Esophagus muscularis mucosa (tissue), 4 donors: ENCODE results near the gene DISP2. TPM values are rescaled to one million over a fixed set of nuclear protein-coding genes. Genes with fewer than 3 reads are reported as not detected.

Experiments
- DNase-seq: peaks from one replicate; pipeline ENCODE4 v3.0.0-alpha.2; 2017; ENCODE audit errors: extremely low spot score
- H3K27ac ChIP-seq, 4 donors: fragments of 200-600 bp; sonication (generic); replicated peaks in 1 of 4; 1 replicate in 3 of 4; 2 replicates in 1 of 4; pipeline ENCODE4 v1.5.1; 2016 to 2019; ENCODE audit warnings: mild to moderate bottlenecking in 1 of 4
- H3K27me3 ChIP-seq, 4 donors: fragments of 200-600 bp; sonication (generic); one replicate each; pipeline versions ENCODE4 v1.5.1 to v1.6.0; 2016 to 2019
- H3K36me3 ChIP-seq, 4 donors: fragments of 200-600 bp; sonication (generic); one replicate each; pipeline ENCODE4 v1.5.1; 2016 to 2019
- H3K4me1 ChIP-seq, 4 donors: fragments of 200-600 bp; sonication (generic); one replicate each; pipeline ENCODE4 v1.5.1; 2016 to 2019
- H3K4me3 ChIP-seq, 4 donors: fragments of 200-600 bp; sonication (generic); 1 replicate in 2 of 4; 2 replicates in 2 of 4; pipeline ENCODE4 v1.5.1; 2016 to 2019; ENCODE audit warnings: mild to moderate bottlenecking in 4 of 4, moderate library complexity in 1 of 4
- H3K9me3 ChIP-seq, 4 donors: fragments of 200-600 bp; sonication (generic); 1 replicate in 3 of 4; 2 replicates in 1 of 4; pipeline ENCODE4 v1.5.1; 2016 to 2019
- EP300 ChIP-seq: sonication (generic); formaldehyde crosslinking; IDR thresholded peaks from one replicate; pipeline ENCODE4 v1.6.1; 2017; ENCODE audit warnings: antibody characterized with exemption
- POLR2A ChIP-seq: fragments of 450-650 bp; IDR thresholded peaks from one replicate; pipeline ENCODE4 v1.6.1; 2017; ENCODE audit warnings: antibody characterized with exemption, moderate library complexity, mild to moderate bottlenecking, low read depth
- POLR2AphosphoS5 ChIP-seq, 2 donors: sonication (generic); formaldehyde crosslinking; IDR thresholded peaks; one replicate each; pipeline ENCODE4 v1.6.1; 2017; ENCODE audit warnings: antibody characterized with exemption in 2 of 2
- WGBS: methylation state at CpG from one replicate; pipeline ENCODE4 v1.1.5; 2018; 5-methylcytosine and 5-hydroxymethylcytosine counted together
- intact Hi-C: fragments of 100-400 bp; cut with DNase I; formaldehyde crosslinking; loops from one replicate; pipeline ENCODE4 v1.15.1; 2023
- total RNA-seq, 4 donors: library from RNA; depleted of rRNA; stranded (reverse); fragments of >200 nt; gene quantifications; one replicate each; pipeline versions ENCODE4 v1.1.0 to v1.2.1, GENCODE V29; 2016
- TF ChIP-seq, protein P1 (sequence below), 3 experiments: fragments of 200-600 bp in 2 of 3; fragments of 450-650 bp in 1 of 3; sonication (generic) in 2 of 3; IDR thresholded peaks; one replicate each; pipeline ENCODE4 v1.5.1; 2017 to 2019; ENCODE audit warnings: antibody characterized with exemption in 3 of 3, mild to moderate bottlenecking in 2 of 3, moderate library complexity in 1 of 3

Gene DISP2
- total RNA-seq, 4 donors from 2014 or later, result 0.13 to 0.42 (median 0.26) TPM

DNA sequence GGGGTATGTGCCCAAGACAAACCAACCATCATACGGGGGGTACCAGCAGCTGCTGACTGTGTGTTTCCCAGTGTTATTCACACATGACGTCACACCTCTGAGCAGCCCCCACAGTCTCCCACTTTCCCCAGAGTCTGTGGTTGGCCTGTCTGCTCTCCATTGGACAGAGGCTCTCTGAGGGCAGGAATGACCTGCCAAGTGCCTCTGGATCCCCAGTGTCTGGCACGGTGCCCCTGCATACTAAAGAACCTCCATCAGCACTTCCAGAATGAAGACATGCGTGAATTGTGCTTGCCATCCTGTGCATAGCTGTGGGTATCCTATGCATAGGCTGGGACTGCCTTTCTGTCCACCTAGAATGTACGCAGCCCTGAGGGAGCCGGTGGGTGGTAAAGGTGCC lies 13.8 kb upstream of the DISP2 start:
- peaks cover 56 to 59% (median 57%) of the 10 kb centered on the region in 4 donors for H3K4me1 ChIP-seq

DNA sequence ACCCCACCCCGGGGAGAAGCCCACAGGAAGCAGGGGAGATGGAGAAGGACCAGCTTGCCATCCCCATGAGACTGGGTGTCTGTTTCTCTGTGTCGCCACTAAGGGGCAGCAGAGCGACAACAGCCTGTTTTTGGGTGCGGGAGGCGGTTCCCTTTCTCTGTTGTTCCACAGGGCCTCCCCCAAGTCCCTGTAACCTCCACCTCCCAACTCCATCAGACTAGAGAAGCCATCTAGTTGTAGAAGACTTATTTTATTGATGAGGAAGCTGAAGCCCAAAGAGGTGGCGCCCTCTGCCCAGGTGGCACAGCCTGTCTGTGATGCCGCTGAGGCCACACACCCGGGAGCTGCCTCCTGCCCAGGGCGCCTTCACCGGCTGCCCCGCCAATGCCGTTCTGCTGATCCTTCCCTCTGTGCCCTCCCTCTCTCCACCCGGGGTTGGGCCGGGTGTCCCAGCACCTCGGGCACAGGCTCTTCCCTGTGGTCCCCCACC lies 13.3 kb upstream of the DISP2 start:
- DNase-seq, result no peak
- Histone ChIP-seq H3K36me3 (no peaks in the 10 kb centered on the region), H3K4me1 (peaks cover 52 to 54% (median 53%) of the 10 kb centered on the region in 4 donors), H3K27ac (no peak overlapping the region), H3K4me3 (no peak overlapping the region), H3K27me3 (no peaks in the 10 kb centered on the region), H3K9me3 (no peaks in the 10 kb centered on the region)
- TF ChIP-seq POLR2AphosphoS5 (IDR thresholded peaks at IDR 0.05) (peak in 1 of 2 donors; percentile 32), EP300 (no peak), POLR2A (no peak)
- TF ChIP-seq, protein P1, sequence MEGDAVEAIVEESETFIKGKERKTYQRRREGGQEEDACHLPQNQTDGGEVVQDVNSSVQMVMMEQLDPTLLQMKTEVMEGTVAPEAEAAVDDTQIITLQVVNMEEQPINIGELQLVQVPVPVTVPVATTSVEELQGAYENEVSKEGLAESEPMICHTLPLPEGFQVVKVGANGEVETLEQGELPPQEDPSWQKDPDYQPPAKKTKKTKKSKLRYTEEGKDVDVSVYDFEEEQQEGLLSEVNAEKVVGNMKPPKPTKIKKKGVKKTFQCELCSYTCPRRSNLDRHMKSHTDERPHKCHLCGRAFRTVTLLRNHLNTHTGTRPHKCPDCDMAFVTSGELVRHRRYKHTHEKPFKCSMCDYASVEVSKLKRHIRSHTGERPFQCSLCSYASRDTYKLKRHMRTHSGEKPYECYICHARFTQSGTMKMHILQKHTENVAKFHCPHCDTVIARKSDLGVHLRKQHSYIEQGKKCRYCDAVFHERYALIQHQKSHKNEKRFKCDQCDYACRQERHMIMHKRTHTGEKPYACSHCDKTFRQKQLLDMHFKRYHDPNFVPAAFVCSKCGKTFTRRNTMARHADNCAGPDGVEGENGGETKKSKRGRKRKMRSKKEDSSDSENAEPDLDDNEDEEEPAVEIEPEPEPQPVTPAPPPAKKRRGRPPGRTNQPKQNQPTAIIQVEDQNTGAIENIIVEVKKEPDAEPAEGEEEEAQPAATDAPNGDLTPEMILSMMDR (IDR thresholded peaks at IDR 0.05), result peak; percentile 66 to 85 (median 80)
- WGBS, result 3% methylated on average over 5 of the region's 15 CpGs
- intact Hi-C loops, result no loop called here

More for the DNA sequence above, 13.8 kb upstream of the DISP2 start:
- no peak for TF ChIP-seq POLR2A
- no peak for TF ChIP-seq POLR2AphosphoS5 (IDR thresholded peaks at IDR 0.05)
- TF ChIP-seq EP300, result no peak
- TF ChIP-seq, protein P1 (IDR thresholded peaks at IDR 0.05), result no peak
- Histone ChIP-seq H3K36me3 (no peaks in the 10 kb centered on the region), H3K27me3 (no peaks in the 10 kb centered on the region), H3K4me3 (no peak overlapping the region), H3K27ac (peak overlapping the region in 3 of 4 donors; percentile 98), H3K9me3 (no peaks in the 10 kb centered on the region)
- intact Hi-C loops, result no loop called here
- DNase-seq, result no peak
- WGBS, result 61% methylated on average over 5 of the region's 6 CpGs

DNA sequence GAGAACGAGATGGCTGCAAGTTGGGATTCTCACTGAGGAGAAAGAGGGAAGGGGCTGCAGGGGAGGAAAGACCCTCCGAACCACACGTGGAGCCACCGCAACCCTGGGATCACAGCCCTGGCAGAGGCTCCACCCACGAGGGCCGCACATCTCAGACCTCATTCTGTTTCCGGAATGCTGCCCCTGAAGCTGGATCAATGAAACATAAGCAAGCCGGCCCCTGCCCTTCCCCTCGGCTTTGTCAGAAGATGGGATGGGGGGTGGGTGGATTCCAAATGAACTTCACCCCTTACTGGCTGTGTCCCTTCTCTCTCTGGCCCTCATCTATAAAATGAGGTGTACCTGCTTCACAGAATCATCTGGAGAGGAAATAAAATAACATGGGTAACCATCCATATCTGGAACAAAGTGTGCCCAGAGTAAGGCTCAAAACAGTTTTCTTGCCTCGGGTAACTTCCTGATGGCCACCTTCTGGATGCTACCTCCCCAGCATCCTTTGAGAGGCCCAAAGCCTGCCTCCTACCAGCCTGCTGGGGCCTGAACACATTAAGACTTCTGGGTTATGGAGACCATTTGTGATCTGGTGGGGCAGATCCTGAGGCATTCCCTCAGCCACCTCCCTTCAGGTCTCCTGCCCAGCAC lies 12.7 kb upstream of the DISP2 start:
- H3K27me3 ChIP-seq, result no peaks in the 10 kb centered on the region
- 59% methylated on average over 10 of the region's 10 CpGs for WGBS
- H3K4me1 ChIP-seq, result peaks cover 46 to 48% (median 47%) of the 10 kb centered on the region in 4 donors
- intact Hi-C loops, result no loop called here
- no peak overlapping the region for H3K4me3 ChIP-seq
- H3K9me3 ChIP-seq, result no peaks in the 10 kb centered on the region
- no peak for DNase-seq
- TF ChIP-seq POLR2AphosphoS5 (IDR thresholded peaks at IDR 0.05), result no peak
- no peak for TF ChIP-seq EP300
- TF ChIP-seq, protein P1 (IDR thresholded peaks at IDR 0.05), result no peak
- no peak for TF ChIP-seq POLR2A
- no peak overlapping the region for H3K27ac ChIP-seq
- no peaks in the 10 kb centered on the region for H3K36me3 ChIP-seq

DNA sequence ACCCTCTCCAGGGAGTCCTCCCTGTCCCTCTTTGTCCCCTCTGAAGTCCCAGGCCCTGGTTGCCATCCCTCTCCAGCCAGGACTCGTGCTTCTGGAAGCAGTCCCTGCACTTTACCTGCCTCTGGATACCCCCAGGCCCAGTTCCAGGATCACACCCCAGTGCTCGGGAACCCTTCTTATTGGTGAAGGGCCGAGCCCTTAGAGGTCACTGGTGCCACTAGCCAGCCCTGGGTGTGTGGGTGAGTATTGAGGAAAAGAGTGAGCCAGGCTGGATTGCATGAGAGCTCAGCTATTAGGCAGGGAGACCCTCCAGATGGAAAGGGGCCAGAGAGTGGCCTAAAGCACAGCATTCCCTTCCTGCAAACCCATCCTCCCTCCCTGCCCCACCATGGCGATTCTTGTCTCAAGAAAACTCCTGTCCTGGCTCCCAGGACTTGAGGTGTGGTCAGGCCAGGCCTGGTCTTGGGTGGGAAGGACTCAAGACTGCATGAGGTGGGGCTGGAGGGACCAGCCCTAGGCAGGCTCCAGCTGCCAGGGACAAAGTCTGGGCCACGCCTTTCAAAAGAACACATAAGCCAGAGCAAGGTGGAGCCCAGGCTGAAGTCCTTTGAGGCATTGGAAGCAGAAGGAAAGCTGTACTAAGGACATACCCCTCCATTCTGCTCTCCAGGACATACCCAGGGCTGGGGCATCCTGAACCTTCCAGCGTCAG lies 12.0 kb upstream of the DISP2 start:
- H3K9me3 ChIP-seq, result no peaks in the 10 kb centered on the region
- peaks cover 39 to 41% (median 40%) of the 10 kb centered on the region in 4 donors for H3K4me1 ChIP-seq
- no peak overlapping the region for H3K4me3 ChIP-seq
- TF ChIP-seq POLR2A (no peak), EP300 (no peak), POLR2AphosphoS5 (IDR thresholded peaks at IDR 0.05) (no peak)
- TF ChIP-seq, protein P1 (IDR thresholded peaks at IDR 0.05), result no peak
- H3K27me3 ChIP-seq, result no peaks in the 10 kb centered on the region
- 93% methylated on average over 5 of the region's 6 CpGs for WGBS
- H3K27ac ChIP-seq, result no peak overlapping the region
- H3K36me3 ChIP-seq, result no peaks in the 10 kb centered on the region
- no peak for DNase-seq
- intact Hi-C loops, result no loop called here
